NCI-H226 (cell line): ENCODE measurements around the gene PHLDB1.
"Not testable (repeated sequence)": the region's sequence is repeated elsewhere in the genome, so short reads cannot be mapped to it uniquely, and the experiment has no call there.

Experiments used
- DNase-seq: peaks from one replicate; pipeline ENCODE4 v3.0.0-alpha.2; 2015

Gene PHLDB1

DNA sequence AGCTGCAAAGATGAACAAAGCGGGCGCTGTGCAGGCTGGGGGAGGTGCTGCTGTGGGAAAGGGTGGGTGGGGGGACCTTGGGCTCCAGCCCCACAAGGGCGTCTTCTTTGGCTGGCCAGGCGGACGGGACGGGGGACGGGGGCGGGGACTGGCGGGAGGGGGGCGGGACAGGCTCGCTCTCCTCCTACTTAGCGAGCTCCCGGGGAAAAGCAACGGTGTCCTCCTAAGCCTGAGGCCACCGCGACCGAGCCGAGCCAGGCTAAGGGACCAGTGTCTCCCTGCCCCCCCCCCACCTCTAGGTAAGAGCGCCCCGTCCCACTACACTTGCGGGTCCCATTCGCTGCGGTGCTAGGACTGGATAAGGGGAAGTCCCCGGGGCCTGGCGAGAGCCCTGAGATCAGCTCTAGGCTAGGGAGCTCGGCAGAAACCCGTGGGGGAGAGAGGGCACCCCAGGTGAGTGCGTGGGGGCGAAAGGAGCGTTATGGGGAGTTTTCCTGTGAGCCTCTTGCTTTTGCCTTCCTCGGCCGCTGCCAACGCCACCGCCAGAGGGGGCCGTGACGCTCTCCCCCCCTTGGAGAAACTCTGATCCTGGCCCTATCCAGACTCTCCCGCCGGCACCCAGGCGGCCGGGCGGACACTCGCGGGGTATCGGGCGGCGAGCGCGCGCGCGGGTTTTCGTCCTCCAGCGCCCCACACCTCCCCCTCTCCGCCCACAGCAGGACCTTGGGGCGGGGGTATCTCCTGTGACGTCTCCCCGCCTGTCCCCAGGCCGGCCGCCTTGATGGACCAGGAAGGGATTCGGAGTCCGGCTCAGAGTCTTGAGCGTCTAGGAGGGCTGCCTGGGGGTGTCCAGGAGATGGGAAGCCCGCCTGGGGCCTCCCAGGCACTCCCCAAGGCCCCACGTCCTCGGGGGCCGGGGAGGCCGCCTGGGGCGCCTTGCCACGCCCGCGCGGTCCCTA is at the start of gene PHLDB1:
Gene PHLDB1, plus strand, starts transcription at position 215 of the 959 bp plus-strand sequence. CDS start 6,222 bp downstream, outside the sequence.
- DNase-seq: peak; percentile 74

DNA sequence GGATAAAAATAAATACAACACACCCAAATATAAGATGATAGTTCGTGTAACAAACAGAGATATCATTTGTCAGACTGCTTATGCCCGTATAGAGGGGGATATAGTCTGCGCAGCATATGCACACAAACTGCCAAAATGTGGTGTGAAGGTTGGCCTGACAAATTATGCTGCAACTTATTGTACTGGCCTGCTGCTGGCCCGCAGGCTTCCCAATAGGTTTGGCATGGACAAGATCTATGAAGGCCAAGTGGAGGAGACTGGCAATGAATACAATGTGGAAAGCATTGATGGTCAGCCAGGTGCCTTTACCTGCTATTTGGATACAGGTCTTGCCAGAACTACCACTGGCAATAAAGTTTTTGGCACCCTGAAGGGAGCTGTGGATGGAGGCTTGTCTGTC is 46.6 kb upstream of the PHLDB1 start:
- no peak for DNase-seq

DNA sequence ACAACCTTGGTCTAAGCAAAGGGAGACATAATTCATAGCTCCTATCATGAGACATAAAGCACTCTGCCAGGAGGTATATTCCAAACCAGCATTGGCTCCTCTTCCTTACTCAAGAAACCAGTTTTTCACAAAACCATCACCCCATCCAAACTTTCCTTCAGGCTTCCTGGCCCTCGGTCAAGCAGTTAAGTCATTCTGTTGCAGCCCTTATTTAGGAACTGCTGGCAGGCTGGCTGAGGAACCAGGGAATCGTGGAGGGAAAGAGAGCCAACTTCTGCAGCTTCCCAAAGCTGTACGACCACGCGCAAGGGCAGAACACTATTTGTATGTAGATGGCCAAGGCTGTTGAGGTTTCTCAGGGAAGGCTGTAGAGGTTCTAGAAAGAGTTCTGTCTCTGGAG is 42.4 kb upstream of the PHLDB1 start:
- DNase-seq: no peak

DNA sequence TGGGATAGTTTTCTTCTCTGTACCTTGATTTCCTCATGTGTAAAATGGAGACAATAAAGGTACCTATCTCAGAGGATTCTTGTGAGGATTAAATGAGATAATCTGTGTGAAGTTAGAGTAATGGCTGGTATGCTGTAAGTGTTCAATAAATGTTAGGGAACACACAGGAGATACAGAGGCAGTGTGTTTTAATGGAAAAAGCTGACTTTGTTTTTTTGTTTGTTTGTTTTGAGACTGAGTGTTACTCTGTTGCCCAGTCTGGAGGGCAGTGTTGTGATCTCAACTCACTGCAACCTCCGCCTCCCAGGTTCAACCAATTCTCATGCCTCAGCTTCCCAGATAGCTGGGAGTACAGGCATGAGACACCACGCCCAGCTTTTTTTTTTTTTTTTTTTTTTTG is 37.7 kb upstream of the PHLDB1 start:
- DNase-seq: no peak

DNA sequence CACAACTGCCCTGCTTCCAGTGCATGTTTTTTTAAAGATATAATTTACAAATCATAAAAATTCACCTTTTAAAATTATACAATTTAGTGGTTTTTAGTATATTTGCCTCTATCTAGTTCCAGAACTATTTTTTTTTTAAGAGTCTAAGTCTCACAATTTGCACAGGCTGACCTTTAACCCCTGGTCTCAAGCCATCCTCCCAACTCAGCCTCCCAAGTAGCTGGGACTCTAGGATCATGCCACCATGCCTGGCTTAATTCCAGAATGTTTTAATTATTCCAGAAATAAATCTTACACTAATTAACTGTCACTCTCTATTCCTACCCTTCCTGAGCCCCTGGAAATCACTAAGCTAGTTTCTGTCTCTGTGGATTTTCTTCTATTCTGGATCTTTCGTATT is 36.6 kb upstream of the PHLDB1 start:
- DNase-seq: no peak

DNA sequence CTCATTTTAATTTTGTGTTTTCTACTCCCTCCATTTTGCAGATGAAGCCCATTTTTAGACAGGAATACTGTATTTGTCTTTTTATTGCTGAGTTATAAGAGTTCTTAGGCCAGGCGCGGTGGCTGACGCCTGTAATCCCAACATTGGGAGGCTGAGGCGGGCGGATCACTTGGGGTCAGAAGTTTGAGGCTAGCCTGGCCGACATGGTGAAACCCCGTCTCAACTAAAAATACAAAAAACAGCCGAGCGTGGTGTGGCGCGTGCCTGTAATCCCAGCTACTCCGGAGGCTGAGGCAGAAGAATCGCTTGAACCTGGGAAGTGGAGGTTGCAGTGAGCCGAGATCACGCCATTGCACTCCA is 35.7 kb upstream of the PHLDB1 start:
- DNase-seq: not testable (repeated sequence)

DNA sequence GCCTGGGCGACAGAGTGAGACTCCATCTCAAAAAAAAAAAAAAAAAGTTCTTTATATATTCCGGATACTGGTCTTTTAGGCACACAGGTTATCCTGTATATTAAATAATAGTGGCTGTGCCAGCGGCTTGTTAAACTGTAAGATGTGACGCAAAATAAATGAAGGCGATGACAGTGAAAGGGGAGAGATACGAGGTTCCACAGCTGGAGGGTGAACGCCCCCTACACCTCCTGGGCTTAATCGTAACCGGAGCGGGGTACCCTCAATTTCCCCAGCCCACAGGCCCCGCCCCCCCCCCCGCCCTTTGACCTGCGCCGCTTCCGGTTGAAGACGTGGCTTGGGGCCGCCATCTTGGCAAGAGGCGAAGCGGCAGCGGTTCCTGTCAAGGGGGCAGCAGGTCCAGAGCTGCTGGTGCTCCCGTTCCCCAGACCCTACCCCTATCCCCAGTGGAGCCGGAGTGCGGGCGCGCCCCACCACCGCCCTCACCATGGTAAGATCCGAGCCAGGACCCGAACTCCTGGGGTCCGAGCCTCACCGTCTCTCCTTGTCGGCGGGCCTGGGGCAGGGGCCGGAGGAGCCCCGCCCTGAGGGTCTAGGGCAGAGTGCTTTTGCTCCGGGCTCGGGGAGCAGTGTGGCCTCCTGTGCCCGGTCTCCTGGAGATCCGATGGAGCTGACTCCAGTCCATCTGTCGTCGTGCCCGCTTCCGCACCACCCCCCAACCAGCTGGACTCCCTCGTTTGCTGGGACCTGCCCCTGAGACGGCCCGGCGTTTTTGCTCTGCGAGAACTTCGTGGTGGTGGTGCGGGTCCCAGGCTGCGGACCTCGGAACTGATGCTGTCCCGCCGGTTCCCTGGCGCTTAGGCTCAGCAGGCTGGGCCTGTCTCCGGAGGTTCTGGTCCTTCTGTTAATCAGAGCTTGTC is 35.1 kb upstream of the PHLDB1 start, which contains the start of gene ARCN1:
Gene ARCN1, plus strand, starts transcription at position 349 of the 920 bp plus-strand sequence. Its CDS starts 139 bp downstream, at position 488.
- peak; percentile 64 for DNase-seq

DNA sequence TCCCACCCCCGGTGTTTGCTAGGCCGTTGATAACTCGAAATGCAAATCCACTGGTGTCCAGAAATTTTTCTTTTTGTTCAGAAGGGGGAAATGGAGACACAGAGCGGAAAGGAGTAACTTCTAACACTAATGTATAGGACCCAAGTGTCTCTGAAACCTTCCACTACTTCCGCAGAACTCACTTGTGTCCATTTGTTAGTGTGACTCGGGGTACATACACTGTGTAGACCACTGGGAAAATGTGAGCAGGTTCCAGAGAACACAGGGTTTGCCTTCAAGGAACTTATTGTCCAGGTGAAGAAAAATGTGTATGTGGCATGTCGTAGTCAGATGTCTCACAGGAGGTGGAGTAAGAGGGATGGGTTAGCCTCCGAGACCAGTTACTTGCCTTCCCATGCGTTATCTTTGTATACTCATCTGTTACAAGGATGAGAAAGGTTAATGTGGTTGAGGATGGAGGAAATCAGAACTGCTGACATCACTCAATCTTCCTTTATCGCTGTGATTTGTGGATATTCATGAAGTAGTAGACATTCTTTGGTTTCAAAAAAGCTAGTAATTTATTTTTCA is 34.3 kb upstream of the PHLDB1 start:
- peak; percentile 32 for DNase-seq

DNA sequence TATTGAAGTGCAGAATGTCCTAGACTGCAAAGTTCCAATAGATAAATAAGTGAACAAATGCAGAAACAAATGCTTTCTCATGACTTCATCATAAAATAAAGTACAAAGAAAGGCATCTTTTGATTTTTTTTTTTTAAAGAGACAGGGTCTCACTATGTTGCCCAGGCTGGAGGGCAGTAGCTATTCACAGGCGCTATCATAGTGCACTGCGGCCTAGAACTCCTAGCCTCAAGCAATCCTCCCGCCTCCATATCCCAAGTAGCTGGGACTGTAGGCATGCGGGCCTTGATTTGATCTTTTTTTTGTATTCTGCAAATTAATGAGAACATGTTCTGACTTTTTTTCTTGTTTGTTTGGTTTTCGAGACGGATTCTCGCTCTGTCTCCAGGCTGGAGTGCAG is 32.8 kb upstream of the PHLDB1 start:
- DNase-seq: no peak

DNA sequence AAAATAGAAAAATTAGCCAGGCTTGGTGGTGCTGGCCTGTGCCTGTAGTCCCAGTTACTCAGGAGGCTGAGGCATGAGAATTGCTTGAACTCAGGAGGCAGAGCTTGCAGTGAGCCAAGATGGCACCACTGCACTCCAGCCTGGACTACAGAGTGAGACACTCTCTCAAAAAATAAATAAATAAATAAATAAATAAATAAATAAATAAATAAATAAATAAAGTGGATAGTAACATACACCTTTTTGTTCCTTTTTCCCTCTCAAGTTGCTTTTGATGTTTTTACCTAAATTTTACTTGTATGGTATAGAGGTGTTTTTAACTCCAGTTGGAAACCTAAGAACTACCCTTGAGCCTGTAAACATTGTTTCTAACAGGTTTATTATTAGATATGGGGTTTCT is 29.4 kb upstream of the PHLDB1 start:
- not testable (repeated sequence) for DNase-seq

DNA sequence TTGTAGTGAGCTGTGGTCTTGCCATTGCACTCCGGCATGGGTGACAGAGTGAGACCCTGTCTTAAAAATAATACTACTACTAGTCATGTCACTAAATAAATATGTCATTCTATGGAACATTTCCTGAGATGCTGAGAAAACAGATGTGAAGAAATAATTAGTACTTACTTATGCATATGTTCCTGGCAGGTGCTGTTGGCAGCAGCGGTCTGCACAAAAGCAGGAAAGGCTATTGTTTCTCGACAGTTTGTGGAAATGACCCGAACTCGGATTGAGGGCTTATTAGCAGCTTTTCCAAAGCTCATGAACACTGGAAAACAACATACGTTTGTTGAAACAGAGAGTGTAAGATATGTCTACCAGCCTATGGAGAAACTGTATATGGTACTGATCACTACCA is 26.4 kb upstream of the PHLDB1 start:
- DNase-seq: no peak

DNA sequence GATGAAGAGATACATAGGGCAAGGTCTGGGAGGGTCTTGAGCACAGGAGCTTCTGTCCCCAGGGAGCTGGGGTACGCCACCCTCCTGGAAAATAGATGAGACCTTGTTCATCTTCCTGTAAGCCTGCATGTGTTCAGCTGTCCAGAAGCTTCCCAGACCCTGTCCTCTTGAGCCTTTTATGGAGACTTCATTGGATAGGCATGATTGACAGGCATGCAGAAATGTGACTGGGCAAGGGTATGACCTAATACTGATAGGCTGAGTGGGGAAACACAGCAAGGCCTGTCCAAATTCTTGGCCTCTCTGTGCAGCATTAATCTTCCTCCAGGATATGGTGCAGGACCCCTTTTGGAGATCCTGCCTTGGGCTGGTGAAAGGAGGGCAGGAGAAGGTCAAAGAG is 19.5 kb upstream of the PHLDB1 start:
- DNase-seq: no peak

DNA sequence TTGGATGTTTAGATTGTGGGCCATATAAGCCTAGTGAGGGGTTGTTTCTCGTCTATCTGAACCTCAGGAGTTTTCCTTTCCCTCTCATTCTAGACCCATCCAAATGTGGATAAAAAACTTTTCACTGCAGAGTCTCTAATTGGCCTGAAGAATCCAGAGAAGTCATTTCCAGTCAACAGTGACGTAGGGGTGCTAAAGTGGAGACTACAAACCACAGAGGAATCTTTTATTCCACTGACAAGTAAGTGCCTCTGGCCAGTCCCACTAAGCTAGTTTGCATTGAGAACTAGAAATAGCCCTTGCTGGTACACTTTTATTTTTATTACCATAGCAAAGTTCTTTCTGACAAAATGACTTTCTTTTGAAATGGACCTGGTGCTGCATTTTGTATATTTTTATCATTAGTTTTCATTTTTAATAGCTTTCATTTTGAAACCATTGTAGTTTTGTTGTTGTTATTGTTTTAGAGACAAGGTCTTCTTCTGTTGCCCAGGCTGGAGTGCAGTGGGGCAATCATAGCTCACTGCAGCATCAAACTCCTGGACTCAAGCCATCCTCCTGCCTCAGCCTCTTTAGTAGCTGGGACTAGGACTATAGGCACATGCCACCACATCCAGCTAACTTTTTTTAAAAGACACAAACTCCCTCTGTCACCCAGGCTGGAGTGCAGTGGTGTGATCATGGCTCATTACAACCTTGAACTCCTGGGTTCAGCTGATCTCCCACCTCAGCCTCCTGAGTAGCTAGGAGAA is 14.6 kb upstream of the PHLDB1 start:
- DNase-seq: no peak

DNA sequence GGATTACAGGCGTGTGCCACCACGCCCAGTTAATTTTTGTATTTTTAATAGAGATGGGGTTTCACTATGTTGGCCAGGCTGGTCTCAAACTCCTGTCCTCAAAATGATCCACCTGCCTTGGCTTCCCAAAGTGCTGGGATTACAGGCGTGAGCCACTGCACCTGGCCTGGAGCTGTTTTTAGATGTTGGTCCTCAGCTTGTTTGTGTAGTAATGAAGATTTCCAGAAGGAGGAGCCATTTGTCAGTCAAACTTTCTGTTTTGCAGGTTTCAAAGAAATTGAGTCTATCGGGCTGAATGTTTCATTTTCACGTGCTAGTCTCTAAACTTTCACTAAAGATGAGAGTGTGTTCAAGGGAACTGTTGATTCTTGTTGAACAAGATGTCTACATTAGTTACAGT is 12.4 kb upstream of the PHLDB1 start:
- DNase-seq: not testable (repeated sequence)

DNA sequence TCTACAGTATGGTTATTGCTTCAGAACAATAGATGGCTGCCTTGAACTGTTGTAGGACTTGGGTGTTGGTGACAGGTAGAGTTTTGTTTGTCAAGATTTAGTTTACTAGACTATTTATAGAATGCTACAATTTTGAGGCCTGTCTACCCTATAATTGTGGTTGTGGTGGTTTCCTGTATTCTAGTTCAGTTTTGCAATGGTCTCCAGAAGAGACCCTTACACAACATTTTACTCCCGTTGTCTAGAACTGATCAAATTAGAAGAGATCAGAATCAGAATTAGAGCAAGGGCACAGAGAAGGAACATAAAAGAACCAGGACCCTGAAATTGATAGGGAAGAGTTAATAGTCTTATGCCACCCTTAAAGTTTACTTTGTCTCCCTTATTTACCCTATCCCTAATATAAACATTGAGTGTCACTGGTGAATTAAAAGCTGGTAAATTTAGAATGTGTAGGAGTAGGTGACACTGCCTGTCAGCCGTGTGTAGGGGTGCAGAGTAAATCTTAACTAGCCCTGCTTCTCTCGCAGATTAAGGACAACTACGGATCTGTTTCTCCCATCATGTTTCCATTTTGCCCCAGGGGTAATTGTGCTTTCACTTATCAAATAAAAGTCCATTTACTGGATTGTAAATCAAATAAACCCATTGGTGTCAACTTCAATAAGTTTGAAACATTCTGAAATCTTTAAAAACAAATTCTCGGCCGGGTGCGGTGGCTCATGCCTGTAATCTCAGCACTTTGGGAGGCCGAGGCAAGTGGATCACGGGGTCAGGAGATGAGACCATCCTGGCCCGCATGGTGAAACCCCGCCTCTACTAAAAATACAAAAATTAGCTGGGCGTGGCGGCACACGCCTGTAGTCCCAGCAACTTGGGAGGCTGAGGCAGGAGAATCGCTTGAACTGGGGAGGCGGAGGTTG is 10.9 kb upstream of the PHLDB1 start:
- no peak for DNase-seq

DNA sequence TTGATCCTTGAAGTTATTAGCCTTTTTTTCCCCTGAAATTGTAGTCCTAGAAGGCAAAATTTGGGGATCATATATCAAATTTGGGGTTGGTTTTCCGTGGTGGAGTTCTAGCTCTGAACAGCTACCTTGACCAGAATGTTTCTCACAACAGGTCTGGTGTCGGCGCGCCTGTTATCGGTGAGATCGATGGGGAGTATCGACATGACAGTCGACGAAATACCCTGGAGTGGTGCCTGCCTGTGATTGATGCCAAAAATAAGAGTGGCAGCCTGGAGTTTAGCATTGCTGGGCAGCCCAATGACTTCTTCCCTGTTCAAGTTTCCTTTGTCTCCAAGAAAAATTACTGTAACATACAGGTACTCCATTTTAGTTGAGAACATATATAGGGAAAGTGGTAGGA is 9.9 kb upstream of the PHLDB1 start:
- DNase-seq: no peak

DNA sequence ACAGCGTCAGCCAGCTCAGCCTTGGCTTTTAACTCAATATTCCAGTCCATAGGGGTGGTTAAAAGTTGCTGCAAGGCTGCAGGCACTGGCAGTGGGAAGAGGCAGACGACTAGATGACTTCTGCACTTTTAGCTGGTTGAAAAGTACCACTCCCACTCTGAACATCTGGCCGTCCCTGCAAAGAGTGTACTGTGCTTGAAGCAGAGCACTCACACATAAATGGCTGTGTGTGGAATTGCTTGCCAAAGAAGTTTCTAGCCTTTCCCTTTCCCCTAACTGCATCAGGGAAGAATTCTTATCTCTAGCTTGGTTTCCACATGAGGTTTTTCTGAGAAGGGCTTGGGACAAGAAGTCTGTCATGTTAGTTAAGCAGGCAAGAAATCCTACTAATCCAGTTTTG is 5.1 kb upstream of the PHLDB1 start:
- no peak for DNase-seq

DNA sequence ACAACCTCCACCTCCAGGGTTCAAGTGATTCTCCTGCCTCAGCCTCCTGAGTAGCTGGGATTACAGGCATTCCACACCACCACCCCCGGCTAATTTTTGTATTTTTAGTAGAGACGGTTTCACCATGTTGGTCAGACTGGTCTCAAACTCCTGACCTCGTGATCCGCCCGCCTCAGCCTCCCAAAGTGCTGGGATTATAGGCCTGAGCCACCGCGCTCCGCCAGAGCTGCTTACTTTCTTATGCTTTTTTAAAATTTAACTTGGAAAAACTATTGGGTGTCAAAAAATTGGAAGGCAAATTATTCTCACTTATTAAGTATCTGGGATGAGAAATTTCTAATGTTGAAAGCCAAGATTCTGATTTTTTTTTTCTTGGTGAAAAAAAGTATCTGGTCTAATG is 3.7 kb upstream of the PHLDB1 start:
- not testable (repeated sequence) for DNase-seq

DNA sequence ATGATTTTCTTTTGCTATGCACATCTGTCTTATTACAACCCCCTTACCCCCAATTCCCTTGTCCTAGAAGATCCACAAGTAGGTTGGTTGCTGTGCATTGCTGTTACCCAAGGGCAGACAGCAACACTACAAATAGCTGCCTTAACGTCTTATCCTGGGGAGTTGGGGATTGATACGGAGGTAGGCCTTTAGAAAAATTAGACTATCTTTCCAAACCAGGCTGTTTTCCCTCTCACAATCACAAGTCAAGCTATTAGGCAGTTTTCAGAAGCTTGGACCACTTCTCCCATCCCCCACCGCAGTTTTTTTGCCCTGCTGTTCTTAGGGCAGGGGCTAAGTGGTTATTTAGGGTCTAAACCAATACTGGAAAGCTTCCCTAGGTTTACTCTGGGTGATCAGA is 2.8 kb upstream of the PHLDB1 start:
- DNase-seq: no peak

DNA sequence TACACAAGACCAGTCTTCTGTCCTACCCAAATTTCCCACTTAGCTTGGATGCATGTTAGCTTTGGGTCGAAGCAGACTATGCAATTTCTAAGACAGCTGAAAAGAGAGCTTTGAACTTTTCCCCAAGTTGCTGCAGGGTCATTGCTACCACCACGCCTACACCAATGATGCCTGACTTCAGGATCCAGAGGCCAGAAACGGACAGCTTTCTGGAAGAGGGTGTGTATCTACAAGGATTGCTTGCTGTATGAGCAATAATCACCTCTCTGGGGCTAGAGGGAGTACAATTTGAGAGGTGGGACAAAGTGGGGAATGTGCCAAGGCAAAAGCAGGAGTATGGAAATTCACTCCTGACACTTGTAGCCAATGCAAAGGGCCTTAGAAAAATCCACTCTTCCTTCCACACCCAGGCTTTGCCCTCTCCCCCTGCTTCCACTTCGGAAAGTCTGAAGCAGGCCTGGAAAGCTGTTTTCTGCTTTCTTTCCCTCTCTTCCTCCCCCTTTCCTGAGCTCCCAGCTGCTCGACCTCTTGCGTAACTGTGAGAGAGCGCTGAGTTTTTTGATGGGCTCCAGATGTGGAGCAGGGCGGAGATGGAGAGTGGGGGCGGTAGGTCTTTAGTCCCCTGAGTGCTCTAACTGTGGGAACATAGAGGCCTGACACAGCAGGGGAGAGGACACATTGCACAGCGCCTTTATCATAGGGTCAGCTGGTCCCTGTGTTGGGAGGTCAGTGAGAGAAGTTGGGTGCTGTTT is 2.1 kb upstream of the PHLDB1 start:
- DNase-seq: no peak
